ENCODE results near the gene ABCF1. TPM values are rescaled to one million over a fixed set of nuclear protein-coding genes. Genes with fewer than 3 reads are reported as not detected.

ABCF1 gene
- total RNA-seq, 1 experiment from 2014 or later: 53.3 TPM

- H3K4me1 ChIP-seq (ENCODE audit: control insufficient read depth in 1 of 2, insufficient read depth in 2 of 2, low read length in 2 of 2): peaks cover 0 to 14% of the 10 kb centered on the region in 2 experiments; a peak in 2 of 4 replicates
- H4K20me1 ChIP-seq (ENCODE audit: insufficient read depth): no peaks in the 10 kb centered on the region; the same call in 1 of the 2 replicates
- H3K9ac ChIP-seq (ENCODE audit: low read length): no peak overlapping the region
- H3K4me2 ChIP-seq (ENCODE audit: low read length): no peak overlapping the region
- no peaks in the 10 kb centered on the region for H3K9me2 ChIP-seq (ENCODE audit: insufficient read depth)
- H3K4me3 ChIP-seq (replicated peaks in 1 of 2; ENCODE audit: low read depth in 1 of 2, low read length in 2 of 2): no peak overlapping the region
- no peaks in the 10 kb centered on the region for H3K9me3 ChIP-seq (ENCODE audit: control insufficient read depth in 1 of 2, insufficient read depth in 1 of 2, low read depth in 1 of 2, low read length in 2 of 2)
- BruUV-seq (replicated peaks): no TSS peak
- no peaks in the 10 kb centered on the region for H3K79me2 ChIP-seq (ENCODE audit: insufficient read depth, low read length)
- no peak overlapping the region for H3K27ac ChIP-seq (ENCODE audit: low read depth, low read length)
- ATAC-seq: no peak
- intact Hi-C loops (cut with micrococcal nuclease): loop anchor here (5.0 kb wide), 1 partner anchor 133 kb away; no protein-coding TSS in a partner anchor
- no peak overlapping the region for H2AFZ ChIP-seq (ENCODE audit: low read depth, low read length, poor library complexity, severe bottlenecking)
- peaks cover 21 to 40% of the 10 kb centered on the region in 2 experiments for H3K36me3 ChIP-seq (ENCODE audit: control insufficient read depth in 1 of 2, insufficient read depth in 2 of 2, low read length in 2 of 2)
- RAD21 ChIA-PET (ENCODE audit: low non-redundant PET in 1 of 2, low total read pairs in 2 of 2, uncharacterized antibody in 2 of 2, unreplicated experiment in 2 of 2): no interaction called here
- CTCF ChIA-PET: interaction anchor here (2.0 to 3.5 kb wide), 3 partner anchors 58 to 145 kb away, joined by 4 to 17 read pairs (median 16); no protein-coding TSS in a partner anchor
- H3K27me3 ChIP-seq (ENCODE audit: insufficient read depth, low read length): no peaks in the 10 kb centered on the region
- TF ChIP-seq CTCF (IDR thresholded peaks at IDR 0.05 in 2 of 3, conservative IDR thresholded peaks at IDR 0.05 in 1 of 3; ENCODE audit: borderline replicate concordance in 1 of 3, insufficient read depth in 1 of 3, low read depth in 2 of 3, low read length in 2 of 3): no peak
- TF ChIP-seq POLR2AphosphoS5 (IDR thresholded peaks at IDR 0.05; ENCODE audit: low read depth, low read length): peak; percentile 55; the same call in 1 of the 2 replicates
- no peak for TF ChIP-seq SIN3A (IDR thresholded peaks at IDR 0.05; ENCODE audit: low read depth)
- no peak for TF ChIP-seq EZH2 (IDR thresholded peaks at IDR 0.05)
- no peak for TF ChIP-seq ZFX (IDR thresholded peaks at IDR 0.05)
- no peak for TF ChIP-seq EGR1 (IDR thresholded peaks at IDR 0.05; ENCODE audit: low read depth)
- TF ChIP-seq ZBTB33 (IDR thresholded peaks at IDR 0.05; ENCODE audit: extremely low read depth, insufficient replicate concordance, low read length): no peak
- no peak for TF ChIP-seq RAD21 (IDR thresholded peaks at IDR 0.05; ENCODE audit: low read depth)
- POLR2A ChIA-PET: interaction anchor here (0.9 to 4.2 kb wide), 6 partner anchors 9 to 132 kb away, joined by 3 to 28 read pairs (median 8); partner anchors contain the start of gene ABCF1
- no peak for DNase-seq (ENCODE audit: low read depth, low spot score)
Observed at GRCh38 chr6:30598912-30599624, 27.8 kb downstream of the ABCF1 start.

All from HCT116 (cell line).